Sciatic nerve (tissue), 2 donors: ENCODE measurements around the gene TMEM200A. TPM values are rescaled to one million over a fixed set of nuclear protein-coding genes. Genes with fewer than 3 reads are reported as not detected.
"Not testable (repeated sequence)": the region's sequence is repeated elsewhere in the genome, so short reads cannot be mapped to it uniquely, and the experiment has no call there.

Source experiments
- ATAC-seq: fragments of 200-7000 bp; cut with Tn5 transposase; one replicate; pipeline ENCODE4 v1.9.1; 2020; ENCODE audit warnings: mild to moderate bottlenecking, moderate library complexity
- DNase-seq: peaks from one replicate; pipeline ENCODE4 v3.0.0-alpha.2; 2020; ENCODE audit warnings: low spot score
- intact Hi-C: fragments of 100-400 bp; cut with DNase I; formaldehyde crosslinking; loops from one replicate; pipeline ENCODE4 v1.14.2; 2022
- total RNA-seq: library from RNA; stranded (reverse); fragmentation: NEBNext Ultra II Directional; extraction: Animal tissue kit (Norgen Biotek cat#: 25700); gene quantifications from one replicate; pipeline ENCODE4 v1.2.1, GENCODE V29; 2021
- donor health status: DM: no; HTN: no; CAD: no.
- donor health status: DM: no; HTN: no; CAD: no.

Gene TMEM200A
- total RNA-seq, result 18.5 TPM

DNA sequence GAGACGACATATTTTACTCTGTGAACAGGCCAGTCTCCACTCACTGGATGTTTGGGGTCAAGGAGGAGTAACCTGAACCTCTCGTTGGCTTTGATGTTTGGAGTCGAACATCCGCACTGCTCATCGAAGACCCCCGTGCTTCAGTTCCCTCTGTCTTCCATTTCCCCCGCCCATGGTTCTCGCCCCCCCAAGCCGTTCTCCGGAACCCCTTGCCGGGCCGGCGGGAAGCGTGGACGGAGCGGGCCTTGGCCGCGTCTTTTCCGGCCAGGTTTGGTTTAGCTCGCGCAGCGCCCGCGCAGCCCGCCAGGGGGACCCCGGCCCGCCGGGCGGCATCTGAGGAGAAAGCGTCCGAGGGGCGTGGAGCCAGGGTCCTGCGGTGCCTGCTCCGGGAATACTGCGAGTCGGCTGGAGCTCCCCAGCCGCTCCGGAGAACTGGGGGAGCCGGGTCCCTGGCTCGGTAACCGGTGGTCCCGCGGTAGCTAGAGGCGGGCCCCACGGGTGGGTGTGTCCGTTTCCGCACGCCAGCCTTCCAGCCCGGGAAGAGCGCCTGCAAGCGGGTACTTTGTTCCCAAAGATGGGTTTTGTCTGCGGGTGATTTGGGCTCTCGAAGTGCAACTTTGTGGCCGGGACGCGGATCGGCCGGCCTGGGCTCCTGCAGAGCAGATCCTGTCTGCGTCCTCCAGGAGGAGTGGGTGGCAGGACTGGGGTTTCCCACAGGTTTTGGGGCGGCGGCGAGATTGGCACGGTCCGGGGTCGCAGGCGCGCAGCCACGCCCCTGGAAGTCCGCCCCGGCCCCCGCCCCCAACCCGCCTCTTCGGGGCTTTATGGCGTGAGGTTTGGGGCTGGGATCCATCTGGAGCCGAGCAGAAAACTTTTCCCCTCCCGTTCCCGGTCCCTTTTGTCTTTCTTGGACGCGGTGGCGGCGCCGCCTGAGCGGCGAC lies at the start of gene TMEM200A:
Gene TMEM200A, plus strand, starts transcription at position 852 of the 941 bp plus-strand sequence. CDS start 74,406 bp downstream, outside the sequence.
- peak; percentile 83 for DNase-seq
- peak; percentile 88 for ATAC-seq
- intact Hi-C loops, result no loop called here

DNA sequence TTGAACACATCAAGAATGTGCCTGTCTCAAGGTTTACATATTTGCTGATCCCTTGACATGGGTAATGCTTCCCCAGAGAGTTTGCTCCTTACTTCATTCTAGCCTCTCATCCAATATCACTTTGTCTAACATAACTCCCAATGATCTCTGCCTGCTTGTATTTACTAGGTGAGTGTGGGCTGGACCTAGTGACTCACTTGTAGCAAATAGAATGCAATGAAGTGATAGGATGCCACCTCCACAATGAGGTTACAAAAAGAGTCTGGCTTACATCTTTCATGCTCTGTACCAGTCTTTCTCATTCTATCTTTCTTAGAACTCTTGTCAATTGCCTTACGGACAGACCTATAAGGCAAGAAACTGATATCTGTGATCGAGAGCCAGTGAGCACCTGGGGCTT lies 44.9 kb upstream of the TMEM200A start:
- intact Hi-C loops, result no loop called here
- DNase-seq (no peak), ATAC-seq (no peak)

DNA sequence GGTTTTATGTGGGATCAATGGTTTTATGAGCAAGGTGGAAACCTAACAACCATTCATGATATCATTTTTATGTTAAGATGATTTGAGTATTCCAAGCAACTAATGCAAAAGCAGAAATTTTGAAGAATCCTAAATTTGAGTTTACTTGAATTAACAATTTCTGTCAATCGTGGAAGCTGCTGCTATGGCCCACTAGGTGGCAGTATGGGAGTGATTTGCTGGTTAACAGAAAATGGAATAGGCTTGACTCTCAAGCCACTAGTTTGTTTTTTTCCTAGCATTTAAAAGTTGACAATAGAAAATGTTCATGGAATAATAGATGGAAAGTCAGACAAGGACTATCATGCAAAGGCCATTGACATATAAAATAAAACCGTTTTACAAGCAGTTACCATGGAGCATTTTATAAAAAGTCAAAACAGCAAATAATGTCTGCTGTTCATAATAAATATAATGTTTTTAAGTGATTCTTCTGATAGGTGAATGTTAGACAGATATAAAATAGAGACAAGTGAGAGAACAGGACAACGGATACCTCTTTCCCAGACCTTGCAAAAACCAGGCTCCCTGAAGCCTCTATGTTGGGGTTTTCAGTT lies 43.0 kb upstream of the TMEM200A start:
- intact Hi-C loops, result no loop called here
- DNase-seq (peak; percentile 70), ATAC-seq (peak; percentile 71)

DNA sequence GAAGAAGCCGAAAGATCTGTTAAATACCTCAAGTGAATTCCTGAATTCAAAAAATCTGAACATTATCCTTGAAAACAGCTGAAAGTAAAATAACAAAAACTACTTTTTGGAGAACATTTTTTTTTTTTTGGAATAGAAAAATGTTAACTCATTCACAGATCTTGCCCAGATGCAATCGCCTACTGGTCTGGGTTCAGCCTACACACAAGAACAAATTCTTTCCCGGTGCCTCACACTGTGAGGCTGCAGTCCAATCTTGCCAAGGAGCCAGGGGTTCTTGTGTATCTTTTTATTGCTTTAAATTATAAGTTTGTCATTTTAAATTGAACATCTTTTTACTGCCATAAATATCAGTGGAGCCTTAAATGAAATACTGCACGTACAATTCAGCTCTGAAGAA lies 41.2 kb upstream of the TMEM200A start:
- DNase-seq (no peak), ATAC-seq (peak; percentile 62)
- intact Hi-C loops, result no loop called here

DNA sequence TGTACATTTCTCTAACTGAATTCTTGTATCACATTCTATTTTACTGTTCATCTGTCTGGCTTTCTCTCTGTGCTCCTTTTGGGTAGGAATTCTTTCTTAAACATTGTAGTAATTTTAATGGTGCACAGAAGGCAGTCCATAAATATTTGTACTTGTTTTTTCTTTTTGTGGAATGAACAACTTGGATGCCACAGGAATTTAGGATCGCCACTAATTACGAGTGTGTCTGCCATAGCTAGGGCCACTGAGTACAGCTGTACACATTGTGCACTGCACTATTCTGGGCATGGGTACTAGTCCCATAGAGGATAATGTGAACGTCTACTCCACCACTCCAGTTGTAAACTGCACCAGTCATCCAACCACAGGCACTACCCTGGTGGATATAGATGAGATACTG lies 39.3 kb upstream of the TMEM200A start:
- DNase-seq (no peak), ATAC-seq (no peak)
- intact Hi-C loops, result no loop called here

DNA sequence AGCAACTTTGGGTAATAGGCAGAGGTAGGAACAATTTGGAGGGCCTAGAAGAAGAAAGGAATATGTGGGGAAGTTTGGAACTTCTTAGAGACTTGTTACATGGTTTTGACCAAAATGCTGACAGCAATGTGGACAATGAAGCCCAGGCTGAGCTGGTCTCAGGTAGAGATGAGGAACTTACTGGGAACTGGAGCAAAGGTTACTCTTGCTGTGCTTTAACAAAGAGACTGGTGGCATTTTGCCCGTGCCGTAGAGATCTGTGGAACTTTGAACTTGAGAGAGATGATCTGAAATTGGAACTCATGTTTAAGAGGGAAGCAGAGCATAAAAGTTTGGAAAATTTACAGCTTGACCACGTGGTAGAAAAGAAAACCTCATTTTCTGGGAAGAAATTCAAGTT lies 28.3 kb upstream of the TMEM200A start:
- DNase-seq (no peak), ATAC-seq (no peak)
- intact Hi-C loops, result no loop called here

DNA sequence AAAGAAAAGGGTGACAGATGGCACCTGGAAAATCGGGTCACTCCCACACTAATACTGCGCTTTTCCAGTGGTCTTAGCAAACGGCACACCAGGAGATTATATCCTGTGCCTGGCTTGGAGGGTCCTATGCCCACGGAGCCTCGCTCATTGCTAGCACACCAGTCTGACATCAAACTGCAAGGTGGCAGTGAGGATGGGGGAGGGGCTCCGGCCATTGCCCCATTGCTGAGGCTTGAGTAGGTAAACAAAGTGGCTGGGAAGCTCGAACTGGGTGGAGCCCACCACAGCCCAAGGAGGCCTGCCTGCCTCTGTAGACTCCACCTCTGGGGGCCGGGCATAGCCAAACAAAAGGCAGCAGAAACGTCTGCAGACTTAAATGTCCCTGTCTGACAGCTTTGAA lies 19.5 kb upstream of the TMEM200A start:
- DNase-seq, ATAC-seq, intact Hi-C loops: not testable (repeated sequence)

DNA sequence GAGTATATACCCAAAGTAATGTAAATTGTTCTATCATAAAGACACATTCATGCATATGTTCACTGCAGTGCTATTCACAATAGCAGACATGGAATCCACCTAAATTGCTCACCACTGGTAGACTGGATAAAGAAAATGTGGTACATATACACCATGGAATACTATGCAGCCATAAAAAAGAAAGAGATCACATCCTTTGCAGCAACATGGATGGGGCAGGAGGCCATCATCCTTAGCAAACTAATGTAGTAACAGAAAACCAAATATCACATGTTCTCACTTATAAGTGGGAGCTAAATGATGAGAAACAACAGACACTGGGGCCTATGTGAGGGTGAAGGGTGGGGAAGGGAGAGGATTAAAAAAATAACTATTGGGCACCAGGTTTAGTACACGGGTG lies 11.5 kb upstream of the TMEM200A start:
- ATAC-seq, result no peak
- intact Hi-C loops, result no loop called here

DNA sequence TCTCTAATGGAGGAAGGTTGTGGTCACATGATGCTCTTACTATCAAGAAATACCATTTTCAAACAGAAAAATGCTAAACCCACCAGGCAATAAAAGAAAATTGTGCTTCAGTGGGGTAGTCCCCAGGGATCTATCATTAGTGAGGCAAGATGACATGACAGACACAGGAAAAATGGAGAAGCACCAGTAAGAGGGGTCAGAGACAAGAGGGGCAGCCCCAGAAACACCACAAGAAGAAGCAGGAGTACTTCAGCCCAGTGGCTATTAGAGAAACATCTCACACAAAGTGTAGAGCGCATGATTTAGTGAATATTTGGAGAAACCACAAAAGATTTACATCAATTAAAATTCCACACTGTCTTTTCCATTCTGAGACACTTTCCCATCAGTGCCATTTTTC lies 10.2 kb upstream of the TMEM200A start:
- DNase-seq, result no peak
- intact Hi-C loops, result no loop called here
- ATAC-seq, result no peak

More for the DNA sequence above, 11.5 kb upstream of the TMEM200A start:
- no peak for DNase-seq

DNA sequence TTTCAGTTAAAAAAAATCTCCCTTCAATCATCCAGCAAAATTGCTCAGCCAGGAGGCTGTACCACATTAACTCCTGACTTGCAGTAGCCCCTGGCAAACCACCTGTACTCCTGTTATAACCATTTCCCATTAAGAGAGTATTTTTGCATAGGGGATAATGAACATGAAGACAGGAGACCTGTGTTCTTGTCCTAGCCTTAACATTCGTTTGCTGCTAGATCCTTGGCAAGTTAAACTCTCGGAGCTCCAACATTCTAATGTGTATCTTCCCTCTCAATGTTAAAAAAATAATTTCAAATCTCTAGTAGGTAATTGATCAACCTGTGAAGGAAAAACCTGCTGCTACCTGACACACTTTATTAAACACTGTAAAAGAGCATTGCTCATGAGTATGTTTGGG lies 8.4 kb upstream of the TMEM200A start:
- intact Hi-C loops, result no loop called here
- no peak for DNase-seq
- ATAC-seq, result no peak

DNA sequence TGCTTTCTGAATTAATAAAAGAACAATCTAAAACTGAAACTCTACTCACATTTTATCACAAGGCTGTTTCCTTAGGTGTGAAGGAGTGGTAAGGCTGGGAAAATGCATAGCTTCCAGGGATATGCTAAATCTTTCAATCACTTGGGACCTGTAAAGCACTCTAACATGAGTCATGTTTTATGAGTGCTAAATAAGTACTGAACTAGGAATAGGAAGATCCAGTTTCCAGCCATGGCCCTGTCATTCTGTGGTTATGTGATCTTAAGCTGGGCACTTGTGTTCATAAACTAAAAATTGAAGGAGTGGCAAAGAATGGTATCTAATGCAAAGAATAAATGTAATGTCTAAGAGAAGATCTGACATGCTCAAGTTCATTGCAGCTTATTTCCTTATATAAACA lies 6.1 kb upstream of the TMEM200A start:
- intact Hi-C loops, result no loop called here
- DNase-seq (no peak), ATAC-seq (no peak)

DNA sequence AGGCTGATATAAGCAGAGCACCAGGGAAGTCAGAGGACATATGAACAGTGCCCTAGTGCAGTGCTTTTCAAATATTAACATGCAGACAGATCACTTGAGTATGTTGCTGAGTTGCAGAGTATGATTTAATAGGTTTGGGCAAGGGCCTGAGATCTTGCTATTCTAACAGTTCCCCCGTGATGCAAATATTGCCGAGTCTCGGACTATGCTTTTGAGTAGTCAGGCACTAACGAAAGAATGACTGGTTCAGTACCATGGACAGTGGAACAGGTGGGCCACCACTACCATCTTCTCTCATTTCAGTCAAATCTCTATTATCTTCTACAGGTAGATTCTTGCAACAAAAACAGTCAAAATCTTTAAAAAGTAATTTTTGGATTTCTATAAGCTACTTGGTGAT lies 3.7 kb upstream of the TMEM200A start:
- no peak for ATAC-seq
- DNase-seq, result no peak
- intact Hi-C loops, result no loop called here

DNA sequence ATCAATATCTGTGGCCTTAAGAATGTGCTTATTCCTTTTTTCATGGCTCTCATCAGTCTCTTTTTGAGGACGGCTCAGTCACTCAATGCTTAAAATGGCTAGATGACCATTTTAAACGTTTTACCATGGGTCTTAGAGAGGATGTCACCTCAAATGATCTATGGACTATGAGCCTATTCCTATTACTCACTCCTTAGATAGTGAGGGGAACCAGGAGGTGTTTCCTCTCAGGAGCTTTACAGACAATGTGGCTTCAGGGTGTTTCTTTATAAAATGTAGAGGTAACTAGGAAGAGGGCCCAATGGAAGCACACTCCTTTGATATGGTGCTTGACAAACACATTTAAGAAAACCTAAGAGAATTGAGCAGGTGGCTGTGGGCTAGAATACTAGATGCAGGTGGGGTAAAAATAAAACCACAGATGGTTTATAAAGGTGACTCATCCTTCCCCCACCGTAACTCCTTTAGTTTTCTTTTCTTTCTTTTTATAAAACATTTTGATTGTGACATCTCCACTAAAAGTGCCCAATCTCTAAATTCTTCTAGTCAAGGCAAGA lies 1.5 kb upstream of the TMEM200A start:
- DNase-seq (no peak), ATAC-seq (no peak)
- intact Hi-C loops, result no loop called here

DNA sequence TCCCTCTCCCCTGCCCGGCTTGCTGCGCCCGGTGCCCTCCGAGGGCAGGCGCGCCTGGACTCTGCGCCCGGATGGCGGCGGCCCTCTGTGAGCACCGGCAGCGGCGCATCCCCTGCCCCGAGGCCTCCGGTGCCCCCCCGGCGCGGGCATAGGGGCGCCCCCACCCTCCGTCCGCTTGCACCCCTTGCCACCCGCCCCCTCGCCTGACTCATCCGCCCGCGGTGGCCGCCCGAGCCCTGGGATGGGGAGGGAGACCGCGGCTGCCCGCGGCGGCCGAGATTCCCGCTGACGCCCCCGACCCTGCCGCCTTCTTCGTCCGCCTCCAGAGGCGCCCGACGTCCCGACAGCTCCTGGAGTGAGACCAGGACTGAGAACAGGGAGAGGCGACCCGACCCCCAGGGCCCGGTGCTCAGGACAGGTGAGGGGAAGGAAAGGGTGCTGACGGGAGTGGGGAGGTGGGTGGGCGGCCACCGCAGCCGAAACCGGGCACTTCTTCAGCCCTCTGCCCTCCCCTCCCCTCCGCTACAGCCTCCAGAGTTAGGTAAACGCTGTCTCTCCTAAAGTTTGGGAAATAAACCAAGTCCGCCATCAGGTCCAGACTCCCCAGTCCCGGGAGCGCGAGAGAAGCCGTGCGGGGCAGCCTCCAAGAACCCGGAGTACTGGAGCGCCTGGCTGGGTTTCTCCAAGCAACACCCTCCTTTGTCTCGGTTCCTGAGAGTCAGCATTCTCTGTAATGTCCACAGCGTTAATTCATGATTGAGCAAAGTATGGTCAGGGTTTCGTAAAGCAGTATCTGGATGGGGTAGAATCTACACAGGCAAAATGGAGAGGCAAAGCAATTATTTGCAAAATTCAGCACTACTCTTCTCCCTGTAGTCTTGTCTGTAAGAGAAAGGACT lies 539 bp downstream of the TMEM200A start:
- intact Hi-C loops, result no loop called here
- DNase-seq (peak; percentile 65), ATAC-seq (peak; percentile 82)

DNA sequence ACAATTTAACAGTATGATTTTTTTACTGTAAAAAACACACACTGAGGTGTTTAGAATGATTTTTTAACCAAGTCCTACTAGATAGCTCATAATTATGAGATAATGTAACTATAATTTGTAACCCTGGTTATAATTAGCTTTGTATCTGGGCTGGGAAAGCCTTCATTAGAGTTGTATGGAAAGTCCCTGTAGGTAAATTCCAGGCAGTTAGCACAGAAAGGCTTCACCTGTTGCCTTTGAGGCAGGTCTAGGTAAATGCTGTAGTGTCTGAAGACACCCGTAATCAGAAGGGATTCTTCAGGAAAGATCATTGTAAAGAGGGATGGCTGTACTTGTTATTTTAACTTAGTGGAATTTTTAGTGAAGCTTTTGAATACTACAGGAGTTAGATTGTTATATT lies 1.9 kb downstream of the TMEM200A start:
- no peak for ATAC-seq
- intact Hi-C loops, result no loop called here
- no peak for DNase-seq

DNA sequence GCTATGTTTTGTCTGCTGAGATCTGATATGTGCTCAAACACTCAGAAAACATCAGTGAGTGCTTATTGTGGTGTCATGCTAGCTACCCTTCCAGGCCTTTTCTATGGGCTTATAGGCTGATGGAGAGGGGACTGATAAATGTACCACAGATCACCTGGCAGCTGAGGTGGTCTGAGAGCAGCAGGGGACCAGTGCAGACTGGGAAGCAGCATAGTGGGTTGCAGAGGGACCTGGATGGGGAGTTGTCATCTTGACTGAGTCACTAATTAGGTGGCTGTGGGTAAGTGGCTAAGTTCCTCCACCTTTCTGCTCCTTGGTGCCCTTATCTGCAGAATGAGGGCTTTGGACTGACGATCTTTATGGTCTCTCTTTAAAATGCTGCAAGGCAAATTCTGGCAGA lies 2.8 kb downstream of the TMEM200A start:
- ATAC-seq (no peak), DNase-seq (no peak)
- intact Hi-C loops, result no loop called here

DNA sequence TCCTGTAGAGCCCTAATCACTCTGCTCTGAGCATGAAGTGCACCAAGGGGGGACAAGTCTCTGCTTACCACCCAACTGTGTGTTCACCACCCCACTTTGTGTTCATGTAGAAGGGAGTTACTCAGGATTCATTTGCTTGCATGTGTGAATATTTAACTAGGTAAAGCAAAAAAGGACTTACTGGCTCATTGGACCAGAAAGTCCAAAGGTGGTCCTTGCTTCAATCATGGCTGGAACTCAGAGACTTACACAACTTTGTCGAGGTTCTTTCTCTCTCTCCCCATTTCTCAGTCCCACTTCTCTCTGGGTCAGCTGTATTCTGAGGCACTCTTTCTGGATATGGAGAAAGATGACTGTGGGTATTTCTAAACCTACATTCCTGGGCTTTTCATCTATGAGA lies 4.0 kb downstream of the TMEM200A start:
- no peak for DNase-seq
- no peak for ATAC-seq
- intact Hi-C loops, result no loop called here

DNA sequence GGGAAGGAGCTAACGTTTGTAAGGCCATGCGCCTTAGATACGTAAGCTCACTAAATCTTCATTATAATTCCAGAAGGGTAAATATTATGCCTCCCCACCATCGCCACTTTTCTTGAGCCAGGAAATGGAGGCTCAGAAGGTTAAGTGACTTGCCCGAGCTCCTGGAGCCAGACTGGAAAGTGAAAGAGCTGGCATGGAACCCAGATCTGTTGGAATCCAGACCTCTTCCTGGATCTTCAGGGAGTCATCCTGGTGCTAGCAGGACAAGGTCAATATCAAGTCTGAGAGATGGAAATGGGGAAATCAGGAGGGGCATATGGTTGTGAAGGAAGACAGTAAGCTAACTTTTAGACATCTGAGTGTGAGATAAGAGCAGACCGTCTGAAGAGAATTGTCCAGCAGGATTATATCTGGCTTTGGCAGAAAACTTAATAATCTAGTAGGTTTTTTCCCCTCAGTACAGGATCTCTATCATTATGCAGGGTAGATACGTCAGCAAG lies 6.2 kb downstream of the TMEM200A start:
- DNase-seq (no peak), ATAC-seq (peak; percentile 56)
- intact Hi-C loops, result no loop called here

DNA sequence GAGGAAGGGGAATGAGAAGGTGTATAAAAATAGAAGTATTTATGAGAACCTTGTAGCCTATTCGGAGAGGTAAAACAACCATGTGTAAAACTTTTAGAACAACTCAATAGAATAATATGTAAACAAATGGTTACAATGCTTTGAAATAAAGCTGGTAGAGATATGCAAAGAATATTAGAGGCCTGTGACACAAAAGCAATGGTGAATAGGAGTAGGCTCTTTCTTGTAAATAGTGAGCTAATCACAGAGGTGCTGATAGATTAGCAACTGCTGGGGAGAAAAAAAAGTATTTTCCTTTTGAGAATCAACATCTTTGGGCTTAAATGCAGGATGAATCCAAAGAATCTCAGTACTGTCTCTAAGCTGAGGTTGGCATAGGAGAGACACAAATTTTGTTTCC lies 7.0 kb downstream of the TMEM200A start:
- no peak for DNase-seq
- intact Hi-C loops, result no loop called here
- ATAC-seq, result no peak
